Panc1 (cell line): ENCODE measurements around the gene SLC38A10. TPM values are rescaled to one million over a fixed set of nuclear protein-coding genes. Genes with fewer than 3 reads are reported as not detected.

Experiments
- ATAC-seq: fragments of 200-7000 bp; cut with Tn5 transposase; 2 replicates; pipeline ENCODE4 v1.9.1; 2020; ENCODE audit warnings: mild to moderate bottlenecking, moderate library complexity
- BruUV-seq: library from RNA; stranded (reverse); fragments of 400-500 nt; replicated peaks from 2 replicates; lab custom pipeline; 2021; lab: Mats Ljungman, UMichigan
- CTCF ChIA-PET: fragments of 300-600 bp; sonication (Branson Sonifier 250); formaldehyde crosslinking; loops from one replicate; lab custom pipeline; 2022; ENCODE audit warnings: antibody characterized with exemption; lab: Charles Lee
- POLR2A ChIA-PET: fragments of 300-600 bp; sonication (Branson Sonifier 250); formaldehyde crosslinking; loops from one replicate; lab custom pipeline; 2022; ENCODE audit warnings: antibody characterized with exemption; lab: Charles Lee
- DNase-seq: peaks from one replicate; pipeline ENCODE4 v3.0.0-alpha.2; 2010; ENCODE audit warnings: low read depth, low spot score
- H3K27ac ChIP-seq: 2 replicates; pipeline ENCODE4 v1.5.1; 2011; ENCODE audit warnings: mild to moderate bottlenecking, low read length, inconsistent platforms
- H3K27me3 ChIP-seq: fragments of 200-500 bp; sonication (Bioruptor generic); 2 replicates; pipeline ENCODE4 v1.6.0; 2014; ENCODE audit warnings: low read length, inconsistent platforms; ENCODE audit not compliant: control insufficient read depth, insufficient read depth
- H3K36me3 ChIP-seq: fragments of 200-500 bp; sonication (Bioruptor generic); 2 replicates; pipeline ENCODE4 v1.5.1; 2014; ENCODE audit warnings: inconsistent platforms, mild to moderate bottlenecking, low read length, moderate library complexity; ENCODE audit not compliant: control insufficient read depth, insufficient read depth
- H3K4me1 ChIP-seq: 2 replicates; pipeline ENCODE4 v1.5.1; 2011; ENCODE audit warnings: inconsistent platforms, mild to moderate bottlenecking, low read length, moderate library complexity; ENCODE audit not compliant: control insufficient read depth, insufficient read depth
- H3K4me3 ChIP-seq, 2 experiments: 2 replicates each; pipeline ENCODE4 v1.5.1; 2011 to 2012; ENCODE audit warnings: low read depth in 2 of 2, low read length in 2 of 2, mild to moderate bottlenecking in 2 of 2, inconsistent platforms in 1 of 2, moderate library complexity in 1 of 2
- H3K9me3 ChIP-seq: fragments of 200-500 bp; sonication (Bioruptor generic); 2 replicates; pipeline ENCODE4 v1.5.1; 2014; ENCODE audit warnings: low read depth, mild to moderate bottlenecking, inconsistent platforms, low read length, moderate library complexity; ENCODE audit not compliant: control insufficient read depth, insufficient read depth
- POLR2AphosphoS5 ChIP-seq: IDR thresholded peaks from 2 replicates; pipeline ENCODE4 v1.6.1; 2012; ENCODE audit warnings: mild to moderate bottlenecking, low read depth, low read length, moderate library complexity
- SIN3A ChIP-seq: IDR thresholded peaks from 2 replicates; pipeline ENCODE4 v1.6.1; 2012; ENCODE audit warnings: low read depth, mild to moderate bottlenecking, low read length, moderate library complexity, borderline replicate concordance; ENCODE audit not compliant: insufficient read depth
- TCF7L2 ChIP-seq: IDR thresholded peaks from 2 replicates; pipeline ENCODE4 v1.6.1; 2011; ENCODE audit warnings: mild to moderate bottlenecking, low read depth, low read length, inconsistent platforms
- in situ Hi-C: cut with HindIII; loops from 2 replicates; pipeline ENCODE4 v1.10.0; 2016; ENCODE audit warnings: low sequenced_read_pairs, low pct_unique_long_range_greater_than_20kb
- intact Hi-C: fragments of 100-400 bp; cut with micrococcal nuclease; formaldehyde crosslinking; loops from one replicate; pipeline ENCODE4 v1.10.0; 2022; ENCODE audit not compliant: unreplicated experiment
- total RNA-seq: library from RNA; stranded (reverse); gene quantifications from one replicate; pipeline ENCODE4 v1.2.1, GENCODE V29; 2021; ENCODE audit not compliant: unreplicated experiment
- TF ChIP-seq, protein P1 (sequence below): fragments of 450-650 bp; IDR thresholded peaks from 2 replicates; pipeline ENCODE4 v1.5.1; 2017; ENCODE audit warnings: mild to moderate bottlenecking
- TF ChIP-seq, protein P2 (sequence below), 2 experiments: IDR thresholded peaks; 2 replicates each; pipeline ENCODE4 v1.6.1; 2011 to 2012; ENCODE audit warnings: low read depth in 2 of 2, control low read depth in 1 of 2, low read length in 1 of 2, mild to moderate bottlenecking in 1 of 2, moderate library complexity in 1 of 2; ENCODE audit not compliant: insufficient read depth in 1 of 2

Gene SLC38A10
- total RNA-seq, 1 experiment from 2014 or later = 188 TPM

DNA sequence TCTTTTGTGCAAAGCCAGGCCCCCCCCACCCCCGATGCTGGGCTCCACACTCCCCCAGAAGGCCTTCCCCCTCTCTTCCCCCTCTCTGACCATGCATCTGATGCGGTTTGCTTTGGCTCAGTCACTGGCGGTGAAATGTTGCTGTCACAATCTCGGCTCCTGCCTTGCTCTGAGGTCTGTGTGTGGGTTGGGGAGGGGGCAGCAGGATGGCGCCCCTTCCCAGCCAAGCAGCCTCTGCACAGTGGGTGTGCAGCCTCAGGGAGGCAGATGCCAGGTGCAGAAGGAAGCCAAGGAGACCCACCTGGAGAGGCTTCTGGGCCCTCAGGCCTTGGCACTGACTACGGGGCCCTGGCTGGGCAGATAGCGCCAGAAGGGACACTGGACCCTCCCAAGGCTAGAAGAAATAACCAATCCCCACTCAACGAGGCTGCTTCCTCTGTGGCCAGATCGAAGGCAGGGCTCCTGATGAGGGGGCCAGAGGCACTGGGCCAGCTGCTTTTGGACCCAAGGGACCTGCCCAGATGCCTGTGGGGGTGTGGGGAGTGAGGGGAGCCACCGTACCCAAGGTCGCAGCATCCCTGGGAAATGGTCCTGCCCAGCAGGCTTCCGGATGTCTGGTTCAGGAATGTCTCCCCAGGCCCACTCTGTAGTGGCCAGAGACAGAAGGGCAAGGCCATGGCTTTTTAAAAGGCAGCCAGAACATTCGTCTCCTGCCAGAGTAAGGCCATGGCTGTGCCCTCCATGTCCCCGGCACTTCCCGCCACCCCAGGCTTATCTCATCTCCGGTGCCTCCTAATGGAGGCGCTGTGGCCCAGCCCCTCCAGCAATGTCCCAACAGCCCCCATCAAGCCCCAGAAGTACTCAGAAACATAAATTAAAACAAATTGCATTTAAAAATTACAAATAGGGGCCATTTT lies 43.4 kb upstream of the SLC38A10 start:
- Histone ChIP-seq H3K9me3 (no peaks in the 10 kb centered on the region), H3K36me3 (no peaks in the 10 kb centered on the region), H3K4me3 (no peak overlapping the region), H3K27me3 (no peaks in the 10 kb centered on the region), H3K27ac (peak overlapping the region; percentile 100), H3K4me1 (peaks cover 75% of the 10 kb centered on the region)
- intact Hi-C loops (loop anchor here (5.0 kb wide), 1 partner anchor 41 kb away; the partner anchor contains the start of gene SLC38A10), in situ Hi-C loops (no loop called here)
- ChIA-PET CTCF (interaction anchor here (0.7 kb wide), 1 partner anchor 14 kb away, joined by 4 read pairs; no protein-coding TSS in a partner anchor), POLR2A (interaction anchor here (0.5 kb wide), 1 partner anchor 186 kb away, joined by 7 read pairs; no protein-coding TSS in a partner anchor)
- TF ChIP-seq, protein P1, sequence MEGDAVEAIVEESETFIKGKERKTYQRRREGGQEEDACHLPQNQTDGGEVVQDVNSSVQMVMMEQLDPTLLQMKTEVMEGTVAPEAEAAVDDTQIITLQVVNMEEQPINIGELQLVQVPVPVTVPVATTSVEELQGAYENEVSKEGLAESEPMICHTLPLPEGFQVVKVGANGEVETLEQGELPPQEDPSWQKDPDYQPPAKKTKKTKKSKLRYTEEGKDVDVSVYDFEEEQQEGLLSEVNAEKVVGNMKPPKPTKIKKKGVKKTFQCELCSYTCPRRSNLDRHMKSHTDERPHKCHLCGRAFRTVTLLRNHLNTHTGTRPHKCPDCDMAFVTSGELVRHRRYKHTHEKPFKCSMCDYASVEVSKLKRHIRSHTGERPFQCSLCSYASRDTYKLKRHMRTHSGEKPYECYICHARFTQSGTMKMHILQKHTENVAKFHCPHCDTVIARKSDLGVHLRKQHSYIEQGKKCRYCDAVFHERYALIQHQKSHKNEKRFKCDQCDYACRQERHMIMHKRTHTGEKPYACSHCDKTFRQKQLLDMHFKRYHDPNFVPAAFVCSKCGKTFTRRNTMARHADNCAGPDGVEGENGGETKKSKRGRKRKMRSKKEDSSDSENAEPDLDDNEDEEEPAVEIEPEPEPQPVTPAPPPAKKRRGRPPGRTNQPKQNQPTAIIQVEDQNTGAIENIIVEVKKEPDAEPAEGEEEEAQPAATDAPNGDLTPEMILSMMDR = no peak
- no peak for TF ChIP-seq TCF7L2
- DNase-seq (no peak), ATAC-seq (no peak)
- BruUV-seq = no TSS peak

DNA sequence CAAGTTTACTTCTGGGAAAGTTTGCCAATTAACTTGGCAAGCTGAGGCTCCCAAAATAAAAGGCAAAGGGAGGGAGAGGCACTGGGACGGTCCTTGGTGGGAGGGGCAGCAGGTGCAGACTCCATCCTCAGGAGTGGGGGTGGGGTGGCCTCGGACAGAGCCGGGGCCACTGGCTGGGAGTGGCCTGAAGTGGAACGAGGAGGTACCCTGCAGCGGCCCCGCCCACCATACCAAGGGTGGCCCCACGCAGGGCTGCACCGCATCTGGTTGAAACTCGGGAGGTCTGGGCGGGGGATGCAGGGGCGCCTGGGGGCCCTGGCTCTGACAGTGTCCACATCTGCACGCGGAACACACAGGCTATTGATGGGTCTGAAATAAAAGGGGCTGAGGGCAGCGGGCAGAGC lies 42.4 kb upstream of the SLC38A10 start:
- H3K4me3 ChIP-seq = no peak overlapping the region
- peak overlapping the region; percentile 41 for H3K27ac ChIP-seq
- H3K36me3 ChIP-seq = no peaks in the 10 kb centered on the region
- H3K4me1 ChIP-seq = peaks cover 79% of the 10 kb centered on the region
- TF ChIP-seq TCF7L2 (no peak), POLR2AphosphoS5 (no peak), SIN3A (no peak)
- TF ChIP-seq, protein P1 = no peak
- TF ChIP-seq, protein P2, sequence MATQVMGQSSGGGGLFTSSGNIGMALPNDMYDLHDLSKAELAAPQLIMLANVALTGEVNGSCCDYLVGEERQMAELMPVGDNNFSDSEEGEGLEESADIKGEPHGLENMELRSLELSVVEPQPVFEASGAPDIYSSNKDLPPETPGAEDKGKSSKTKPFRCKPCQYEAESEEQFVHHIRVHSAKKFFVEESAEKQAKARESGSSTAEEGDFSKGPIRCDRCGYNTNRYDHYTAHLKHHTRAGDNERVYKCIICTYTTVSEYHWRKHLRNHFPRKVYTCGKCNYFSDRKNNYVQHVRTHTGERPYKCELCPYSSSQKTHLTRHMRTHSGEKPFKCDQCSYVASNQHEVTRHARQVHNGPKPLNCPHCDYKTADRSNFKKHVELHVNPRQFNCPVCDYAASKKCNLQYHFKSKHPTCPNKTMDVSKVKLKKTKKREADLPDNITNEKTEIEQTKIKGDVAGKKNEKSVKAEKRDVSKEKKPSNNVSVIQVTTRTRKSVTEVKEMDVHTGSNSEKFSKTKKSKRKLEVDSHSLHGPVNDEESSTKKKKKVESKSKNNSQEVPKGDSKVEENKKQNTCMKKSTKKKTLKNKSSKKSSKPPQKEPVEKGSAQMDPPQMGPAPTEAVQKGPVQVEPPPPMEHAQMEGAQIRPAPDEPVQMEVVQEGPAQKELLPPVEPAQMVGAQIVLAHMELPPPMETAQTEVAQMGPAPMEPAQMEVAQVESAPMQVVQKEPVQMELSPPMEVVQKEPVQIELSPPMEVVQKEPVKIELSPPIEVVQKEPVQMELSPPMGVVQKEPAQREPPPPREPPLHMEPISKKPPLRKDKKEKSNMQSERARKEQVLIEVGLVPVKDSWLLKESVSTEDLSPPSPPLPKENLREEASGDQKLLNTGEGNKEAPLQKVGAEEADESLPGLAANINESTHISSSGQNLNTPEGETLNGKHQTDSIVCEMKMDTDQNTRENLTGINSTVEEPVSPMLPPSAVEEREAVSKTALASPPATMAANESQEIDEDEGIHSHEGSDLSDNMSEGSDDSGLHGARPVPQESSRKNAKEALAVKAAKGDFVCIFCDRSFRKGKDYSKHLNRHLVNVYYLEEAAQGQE (IDR thresholded peaks at IDR 0.05; ENCODE audit: insufficient read depth in 1 of 2, low read depth in 2 of 2, low read length in 1 of 2) = no peak
- POLR2A ChIA-PET = no interaction called here
- BruUV-seq = no TSS peak
- CTCF ChIA-PET = no interaction called here
- in situ Hi-C loops (no loop called here), intact Hi-C loops (loop anchor here (5.0 kb wide), 1 partner anchor 40 kb away; the partner anchor contains the start of gene SLC38A10)
- ATAC-seq = no peak
- no peaks in the 10 kb centered on the region for H3K9me3 ChIP-seq
- DNase-seq = no peak
- no peaks in the 10 kb centered on the region for H3K27me3 ChIP-seq
